Measurements from ENCODE around the gene ICOSLG. TPM values are rescaled to one million over a fixed set of nuclear protein-coding genes. Genes with fewer than 3 reads are reported as not detected.

Gene ICOSLG
- polyA plus RNA-seq, 1 donor (not counting 4 experiments of a cell fraction or from before 2014, with no cell fraction given): 1.8 TPM

- no peak for TF ChIP-seq EZH2 (IDR thresholded peaks at IDR 0.05; ENCODE audit: low read length)
- TF ChIP-seq CTCF (optimal IDR thresholded peaks at IDR 0.05 in 1 of 3, IDR thresholded peaks at IDR 0.05 in 1 of 3, conservative IDR thresholded peaks at IDR 0.05 in 1 of 3; ENCODE audit: extremely low read depth in 1 of 3, insufficient read depth in 2 of 3, low read length in 3 of 3): no peak
- Histone ChIP-seq H4K20me1 (ENCODE audit: control insufficient read depth, extremely low read depth, insufficient read depth, low read length) (no peaks in the 10 kb centered on the region), H3K27ac (ENCODE audit: control insufficient read depth, insufficient read depth, low read length) (no peak overlapping the region), H3K9me1 (ENCODE audit: control insufficient read depth, extremely low read depth, insufficient read depth, low read length) (no peaks in the 10 kb centered on the region), H3K27me3 (ENCODE audit: control insufficient read depth, extremely low read depth, insufficient read depth, low read length) (peaks cover 25% of the 10 kb centered on the region), H3K4me3 (ENCODE audit: control insufficient read depth in 2 of 3, extremely low read depth in 1 of 3, insufficient read depth in 2 of 3, low read depth in 1 of 3, low read length in 3 of 3) (no peak overlapping the region), H3K9me3 (ENCODE audit: control insufficient read depth, low read depth, low read length) (no peaks in the 10 kb centered on the region), H3K36me3 (ENCODE audit: control insufficient read depth in 2 of 2, extremely low read depth in 1 of 2, insufficient read depth in 2 of 2, low read length in 2 of 2) (no peaks in the 10 kb centered on the region), H3K9ac (ENCODE audit: control insufficient read depth, extremely low read depth, insufficient read depth, low read length) (no peak overlapping the region), H2AFZ (ENCODE audit: control insufficient read depth, low read length) (no peak overlapping the region), H3K4me1 (ENCODE audit: control insufficient read depth, extremely low read depth, insufficient read depth, low read length) (no peaks in the 10 kb centered on the region), H3K4me2 (ENCODE audit: control insufficient read depth, extremely low read depth, insufficient read depth, low read depth, low read length) (no peak overlapping the region), H3K79me2 (ENCODE audit: control insufficient read depth, insufficient read depth, low read length) (no peaks in the 10 kb centered on the region)
- no peak for DNase-seq (ENCODE audit: low read depth, low spot score)
- FAIRE-seq: no peak
- dilution Hi-C loops (cut with MboI; ENCODE audit: extremely low pct_ligation_motif_present, low sequenced_read_pairs): no loop called here
Measured at GRCh38 chr21:44263221-44263760, 22.5 kb upstream of the ICOSLG start.

GRCh38 chr21:44262338-44263056 is 21.8 kb upstream of the ICOSLG start:
- Histone ChIP-seq H3K36me3 (ENCODE audit: control insufficient read depth in 2 of 2, extremely low read depth in 1 of 2, insufficient read depth in 2 of 2, low read length in 2 of 2) (no peaks in the 10 kb centered on the region), H3K9ac (ENCODE audit: control insufficient read depth, extremely low read depth, insufficient read depth, low read length) (no peak overlapping the region), H4K20me1 (ENCODE audit: control insufficient read depth, extremely low read depth, insufficient read depth, low read length) (no peaks in the 10 kb centered on the region), H3K4me2 (ENCODE audit: control insufficient read depth, extremely low read depth, insufficient read depth, low read depth, low read length) (no peak overlapping the region), H3K9me3 (ENCODE audit: control insufficient read depth, low read depth, low read length) (no peaks in the 10 kb centered on the region), H3K4me1 (ENCODE audit: control insufficient read depth, extremely low read depth, insufficient read depth, low read length) (no peaks in the 10 kb centered on the region), H3K27me3 (ENCODE audit: control insufficient read depth, extremely low read depth, insufficient read depth, low read length) (peaks cover 27% of the 10 kb centered on the region), H3K4me3 (ENCODE audit: control insufficient read depth in 2 of 3, extremely low read depth in 1 of 3, insufficient read depth in 2 of 3, low read depth in 1 of 3, low read length in 3 of 3) (no peak overlapping the region), H2AFZ (ENCODE audit: control insufficient read depth, low read length) (no peak overlapping the region), H3K79me2 (ENCODE audit: control insufficient read depth, insufficient read depth, low read length) (no peaks in the 10 kb centered on the region), H3K9me1 (ENCODE audit: control insufficient read depth, extremely low read depth, insufficient read depth, low read length) (no peaks in the 10 kb centered on the region), H3K27ac (ENCODE audit: control insufficient read depth, insufficient read depth, low read length) (no peak overlapping the region)
- no peak for FAIRE-seq
- DNase-seq (ENCODE audit: low read depth, low spot score): no peak
- dilution Hi-C loops (cut with MboI; ENCODE audit: extremely low pct_ligation_motif_present, low sequenced_read_pairs): no loop called here
- TF ChIP-seq CTCF (optimal IDR thresholded peaks at IDR 0.05 in 1 of 3, IDR thresholded peaks at IDR 0.05 in 1 of 3, conservative IDR thresholded peaks at IDR 0.05 in 1 of 3; ENCODE audit: extremely low read depth in 1 of 3, insufficient read depth in 2 of 3, low read length in 3 of 3) (no peak), EZH2 (IDR thresholded peaks at IDR 0.05; ENCODE audit: low read length) (no peak)

Data from keratinocyte (primary cell).